ENCODE measurements around the gene PABPN1. TPM values are rescaled to one million over a fixed set of nuclear protein-coding genes. Genes with fewer than 3 reads are reported as not detected.

Gene PABPN1
- total and polyA plus RNA-seq, 9 of the 15 experiments (the other 6 are each of a cell fraction or from before 2014, with no cell fraction given): 32.6 to 388 (median 178) TPM

GRCh38 chr14:23372509-23372908, 51.3 kb downstream of the PABPN1 start, which contains the start of gene IL25:
Gene IL25, plus strand, starts transcription at chr14:23372809.
- H3K9me3 ChIP-seq (replicated peaks; ENCODE audit: control insufficient read depth, insufficient read depth, low read depth, low read length): no peaks in the 10 kb centered on the region
- TF ChIP-seq RBM15 (IDR thresholded peaks at IDR 0.05; ENCODE audit: insufficient read depth, low read length) (no peak), PURB (CRISPR knock-in tag; IDR thresholded peaks at IDR 0.05; ENCODE audit: low read depth) (no peak), POLR2AphosphoS2 (IDR thresholded peaks at IDR 0.05; ENCODE audit: low read length) (no peak), XRCC4 (IDR thresholded peaks at IDR 0.05; ENCODE audit: extremely low read depth, insufficient read depth, insufficient read length) (no peak), ZBTB2 (IDR thresholded peaks at IDR 0.05) (no peak), ZBTB12 (CRISPR knock-in tag; IDR thresholded peaks at IDR 0.05) (no peak), FOXJ2 (tag; IDR thresholded peaks at IDR 0.05) (no peak), MAFF (IDR thresholded peaks at IDR 0.05; ENCODE audit: low read length) (no peak), GATA2 (CRISPR knock-in tag; IDR thresholded peaks at IDR 0.05) (no peak), TEAD4 (IDR thresholded peaks at IDR 0.05; ENCODE audit: low read length) (no peak), TEAD4 (CRISPR knock-in tag; IDR thresholded peaks at IDR 0.05; ENCODE audit: borderline replicate concordance) (no peak), TAF7 (tag; IDR thresholded peaks at IDR 0.05) (no peak), TCF15 (CRISPR knock-in tag; IDR thresholded peaks at IDR 0.05) (no peak), EWSR1 (IDR thresholded peaks at IDR 0.05; ENCODE audit: borderline replicate concordance, low read depth, partially characterized antibody) (no peak), PKNOX1 (IDR thresholded peaks at IDR 0.05) (no peak), KAT2B (IDR thresholded peaks at IDR 0.05; ENCODE audit: low read depth, low read length) (no peak)
- TF ChIP-seq, protein P1, sequence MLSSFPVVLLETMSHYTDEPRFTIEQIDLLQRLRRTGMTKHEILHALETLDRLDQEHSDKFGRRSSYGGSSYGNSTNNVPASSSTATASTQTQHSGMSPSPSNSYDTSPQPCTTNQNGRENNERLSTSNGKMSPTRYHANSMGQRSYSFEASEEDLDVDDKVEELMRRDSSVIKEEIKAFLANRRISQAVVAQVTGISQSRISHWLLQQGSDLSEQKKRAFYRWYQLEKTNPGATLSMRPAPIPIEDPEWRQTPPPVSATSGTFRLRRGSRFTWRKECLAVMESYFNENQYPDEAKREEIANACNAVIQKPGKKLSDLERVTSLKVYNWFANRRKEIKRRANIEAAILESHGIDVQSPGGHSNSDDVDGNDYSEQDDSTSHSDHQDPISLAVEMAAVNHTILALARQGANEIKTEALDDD (IDR thresholded peaks at IDR 0.05): no peak
- TF ChIP-seq, protein P2, sequence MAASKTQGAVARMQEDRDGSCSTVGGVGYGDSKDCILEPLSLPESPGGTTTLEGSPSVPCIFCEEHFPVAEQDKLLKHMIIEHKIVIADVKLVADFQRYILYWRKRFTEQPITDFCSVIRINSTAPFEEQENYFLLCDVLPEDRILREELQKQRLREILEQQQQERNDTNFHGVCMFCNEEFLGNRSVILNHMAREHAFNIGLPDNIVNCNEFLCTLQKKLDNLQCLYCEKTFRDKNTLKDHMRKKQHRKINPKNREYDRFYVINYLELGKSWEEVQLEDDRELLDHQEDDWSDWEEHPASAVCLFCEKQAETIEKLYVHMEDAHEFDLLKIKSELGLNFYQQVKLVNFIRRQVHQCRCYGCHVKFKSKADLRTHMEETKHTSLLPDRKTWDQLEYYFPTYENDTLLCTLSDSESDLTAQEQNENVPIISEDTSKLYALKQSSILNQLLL (CRISPR knock-in tag; IDR thresholded peaks at IDR 0.05; ENCODE audit: borderline replicate concordance): no peak

More at GRCh38 chr14:23372509-23372908, 51.3 kb downstream of the PABPN1 start, which contains the start of gene IL25:
- Histone ChIP-seq H3K36me3 (ENCODE audit: control insufficient read depth, insufficient read depth, low read length) (no peaks in the 10 kb centered on the region), H4K20me1 (replicated peaks; ENCODE audit: control insufficient read depth, insufficient read depth, low read length) (no peaks in the 10 kb centered on the region; the same call in 1 of the 2 replicates), H2AFZ (ENCODE audit: low read depth, low read length) (no peak within 1 kb of the TSS), H3K27ac (ENCODE audit: extremely low read depth, low read depth, low read length) (no peak within 1 kb of the TSS), H3K27me3 (ENCODE audit: control insufficient read depth in 2 of 2, insufficient read depth in 2 of 2, low read length in 2 of 2) (peaks cover 4 to 26% of the 10 kb centered on the region in 2 experiments; a peak in 3 of 5 replicates), H3K79me2 (ENCODE audit: control insufficient read depth, insufficient read depth, low read length) (no peaks in the 10 kb centered on the region), H3K9me1 (ENCODE audit: control insufficient read depth, insufficient read depth, low read length) (no peaks in the 10 kb centered on the region), H3K4me1 (replicated peaks in 1 of 2; ENCODE audit: control insufficient read depth in 2 of 2, insufficient read depth in 2 of 2, low read length in 2 of 2) (peaks cover 0 to 9% of the 10 kb centered on the region in 2 experiments; a peak in 3 of 5 replicates), H3K4me2 (ENCODE audit: insufficient read depth, low read length) (no peak within 1 kb of the TSS), H3K9ac (ENCODE audit: insufficient read depth in 1 of 2, low read depth in 2 of 2, low read length in 2 of 2) (no peak within 1 kb of the TSS), H3K4me3 (no peak within 1 kb of the TSS)
- FAIRE-seq (no peak), DNase-seq (ENCODE audit: extremely low read depth in 1 of 4, low spot score in 3 of 4) (no peak), ATAC-seq (no peak)
- intact Hi-C loops (cut with micrococcal nuclease): no loop called here
- in situ Hi-C loops (cut with MboI): no loop called here
- ChIA-PET CTCF (ENCODE audit: low intra/inter-chr PET ratio) (no interaction called here), POLR2A (interaction anchor here (0.8 to 1.1 kb wide), 2 partner anchors 13 to 277 kb away, joined by 3 read pairs; partner anchors contain the start of genes ACIN1 and C14orf119)
- WGBS (ENCODE audit: insufficient coverage, low coverage, missing lambda C conversion rate): 0% methylated on average over 2 of the region's 2 CpGs
- BruUV-seq (replicated peaks): no TSS peak

Data from K562 (cell line).